Gastroesophageal sphincter (tissue), 4 donors: Measurements from ENCODE around the gene SEMA5B. TPM values are rescaled to one million over a fixed set of nuclear protein-coding genes. Genes with fewer than 3 reads are reported as not detected.

ENCODE experiments used
- ATAC-seq: fragments of 150-250 bp; one replicate; pipeline ENCODE4 v1.9.1; 2016; ENCODE audit warnings: mild to moderate bottlenecking, moderate library complexity
- H3K27ac ChIP-seq, 4 donors: fragments of 200-600 bp; sonication (generic) in 3 of 4; 1 replicate in 3 of 4; 2 replicates in 1 of 4; pipeline ENCODE4 v1.5.1; 2016 to 2019
- H3K27me3 ChIP-seq: fragments of 200-600 bp; sonication (generic); one replicate; pipeline ENCODE4 v1.5.1; 2019
- H3K36me3 ChIP-seq, 2 donors: fragments of 200-600 bp; sonication (generic); one replicate each; pipeline ENCODE4 v1.5.1; 2019; ENCODE audit warnings: control low read depth in 1 of 2
- H3K4me1 ChIP-seq, 3 donors: fragments of 200-600 bp; sonication (generic); 1 replicate in 2 of 3; 2 replicates in 1 of 3; pipeline ENCODE4 v1.5.1; 2016 to 2019; ENCODE audit warnings: control low read depth in 2 of 3
- H3K4me3 ChIP-seq, 2 donors: fragments of 200-600 bp; sonication (generic); one replicate each; pipeline ENCODE4 v1.5.1; 2019; ENCODE audit warnings: mild to moderate bottlenecking in 1 of 2, moderate library complexity in 1 of 2
- H3K9me3 ChIP-seq, 3 donors: fragments of 200-600 bp; sonication (generic); one replicate each; pipeline ENCODE4 v1.5.1; 2017 to 2019; ENCODE audit warnings: control low read depth in 2 of 3
- CTCF ChIP-seq, 4 experiments: fragments of 200-600 bp in 2 of 4; fragments of 450-650 bp in 2 of 4; sonication (generic) in 1 of 4; IDR thresholded peaks; one replicate each; pipeline ENCODE4 v1.5.1; 2017 to 2019; ENCODE audit warnings: antibody characterized with exemption in 4 of 4, mild to moderate bottlenecking in 2 of 4, moderate library complexity in 2 of 4
- EP300 ChIP-seq: sonication (generic); formaldehyde crosslinking; IDR thresholded peaks from one replicate; pipeline ENCODE4 v1.6.1; 2017; ENCODE audit warnings: antibody characterized with exemption, mild to moderate bottlenecking
- POLR2A ChIP-seq, 2 donors: fragments of 450-650 bp; IDR thresholded peaks; one replicate each; pipeline ENCODE4 v1.6.1; 2017; ENCODE audit warnings: antibody characterized with exemption in 2 of 2, mild to moderate bottlenecking in 2 of 2, moderate library complexity in 1 of 2
- POLR2AphosphoS5 ChIP-seq: sonication (generic); formaldehyde crosslinking; IDR thresholded peaks from one replicate; pipeline ENCODE4 v1.6.1; 2017; ENCODE audit warnings: antibody characterized with exemption
- WGBS, 2 donors: methylation state at CpG; one replicate each; pipeline ENCODE4 v1.1.5; 2018; ENCODE audit warnings: low coverage in 1 of 2; 5-methylcytosine and 5-hydroxymethylcytosine counted together
- total RNA-seq, 4 donors: library from RNA; depleted of rRNA; stranded (reverse); fragments of >200 nt; gene quantifications; one replicate each; pipeline ENCODE4 v1.1.0, GENCODE V29; 2016

The SEMA5B gene
- total RNA-seq, 4 donors from 2014 or later, result 0.31 to 0.69 (median 0.32) TPM; not detected in 1

- Histone ChIP-seq H3K27ac (no peak overlapping the region), H3K4me3 (no peak overlapping the region), H3K27me3 (peaks cover 40% of the 10 kb centered on the region), H3K4me1 (peaks cover 0 to 19% (median 7%) of the 10 kb centered on the region in 3 donors), H3K36me3 (no peaks in the 10 kb centered on the region), H3K9me3 (no peaks in the 10 kb centered on the region)
- 26% methylated on average over 3 of the region's 5 CpGs; no CpG with 5 or more reads in 1 of the 2 donors for WGBS, 2 donors
- TF ChIP-seq POLR2AphosphoS5, result no peak
- TF ChIP-seq CTCF (IDR thresholded peaks at IDR 0.05), result no peak
- TF ChIP-seq POLR2A (IDR thresholded peaks at IDR 0.05), result no peak
- no peak for TF ChIP-seq EP300
- ATAC-seq, result no peak
Measured at GRCh38 chr3:122988508-122988907, 39.1 kb downstream of the SEMA5B start.

GRCh38 chr3:122987736-122988319, 39.7 kb downstream of the SEMA5B start:
- ATAC-seq, result no peak
- no peak for TF ChIP-seq CTCF (IDR thresholded peaks at IDR 0.05)
- TF ChIP-seq POLR2AphosphoS5, result no peak
- no peak for TF ChIP-seq EP300
- TF ChIP-seq POLR2A (IDR thresholded peaks at IDR 0.05), result no peak
- Histone ChIP-seq H3K27me3 (peaks cover 40% of the 10 kb centered on the region), H3K9me3 (no peaks in the 10 kb centered on the region), H3K4me1 (peaks cover 0 to 18% (median 6%) of the 10 kb centered on the region in 3 donors), H3K4me3 (no peak overlapping the region), H3K27ac (no peak overlapping the region), H3K36me3 (no peaks in the 10 kb centered on the region)
- WGBS, 2 donors, result 82% methylated on average over 3 of the region's 3 CpGs; no CpG with 5 or more reads in 1 of the 2 donors

GRCh38 chr3:122987231-122987630, 40.3 kb downstream of the SEMA5B start:
- 92 to 100% methylated on average over 1 to 2 of the region's 2 CpGs for WGBS, 2 donors
- Histone ChIP-seq H3K4me3 (no peak overlapping the region), H3K4me1 (peaks cover 0 to 18% (median 8%) of the 10 kb centered on the region in 3 donors), H3K27ac (no peak overlapping the region), H3K27me3 (peaks cover 40% of the 10 kb centered on the region), H3K36me3 (no peaks in the 10 kb centered on the region), H3K9me3 (no peaks in the 10 kb centered on the region)
- TF ChIP-seq POLR2AphosphoS5, result no peak
- TF ChIP-seq POLR2A (IDR thresholded peaks at IDR 0.05), result no peak
- no peak for TF ChIP-seq EP300
- no peak for TF ChIP-seq CTCF (IDR thresholded peaks at IDR 0.05)
- no peak for ATAC-seq

- Histone ChIP-seq H3K27me3 (peaks cover 40% of the 10 kb centered on the region), H3K4me1 (peaks cover 0 to 23% (median 8%) of the 10 kb centered on the region in 3 donors), H3K27ac (no peak overlapping the region), H3K9me3 (no peaks in the 10 kb centered on the region), H3K36me3 (no peaks in the 10 kb centered on the region), H3K4me3 (no peak overlapping the region)
- no peak for TF ChIP-seq CTCF (IDR thresholded peaks at IDR 0.05)
- no peak for TF ChIP-seq EP300
- no peak for TF ChIP-seq POLR2A (IDR thresholded peaks at IDR 0.05)
- TF ChIP-seq POLR2AphosphoS5, result no peak
- ATAC-seq, result no peak
- WGBS, 2 donors, result 69% methylated on average over 3 of the region's 6 CpGs; no CpG with 5 or more reads in 1 of the 2 donors
Measured at GRCh38 chr3:122986693-122987179, 40.8 kb downstream of the SEMA5B start.

- 83 to 88% methylated on average over 1 to 4 of the region's 4 CpGs for WGBS, 2 donors
- Histone ChIP-seq H3K4me3 (no peak overlapping the region), H3K9me3 (no peaks in the 10 kb centered on the region), H3K36me3 (no peaks in the 10 kb centered on the region), H3K27ac (no peak overlapping the region), H3K4me1 (peaks cover 0 to 23% (median 8%) of the 10 kb centered on the region in 3 donors), H3K27me3 (peaks cover 33% of the 10 kb centered on the region)
- TF ChIP-seq POLR2A (IDR thresholded peaks at IDR 0.05) (no peak), POLR2AphosphoS5 (no peak), CTCF (IDR thresholded peaks at IDR 0.05) (no peak), EP300 (no peak)
- ATAC-seq, result no peak
Measured at GRCh38 chr3:122985539-122985938, 42.0 kb downstream of the SEMA5B start.
